Neural progenitor cell (in vitro differentiated cells): Measurements from ENCODE around the gene CXCL17. TPM values are rescaled to one million over a fixed set of nuclear protein-coding genes. Genes with fewer than 3 reads are reported as not detected.
A peak's percentile ranks its signal among the peaks of the same experiment; 100 is the strongest.

ENCODE experiments used
- DNase-seq: peaks from one replicate; pipeline ENCODE4 v3.0.0-alpha.2; 2016; ENCODE audit warnings: low spot score
- H2AFZ ChIP-seq: fragments of 200-600 bp; sonication (generic); replicated peaks from 2 replicates; pipeline ENCODE4 v1.6.1; 2016; ENCODE audit warnings: antibody characterized with exemption
- H3F3A ChIP-seq: fragments of 200-600 bp; sonication (generic); 2 replicates; pipeline ENCODE4 v1.6.1; 2016; ENCODE audit warnings: antibody characterized with exemption, low read depth
- H3K27ac ChIP-seq: fragments of 200-600 bp; sonication (generic); 2 replicates; pipeline ENCODE4 v1.5.1; 2016; ENCODE audit warnings: mild to moderate bottlenecking
- H3K27me3 ChIP-seq: fragments of 200-600 bp; sonication (generic); 2 replicates; pipeline ENCODE4 v1.6.1; 2016; ENCODE audit warnings: mild to moderate bottlenecking, moderate library complexity
- H3K36me3 ChIP-seq: fragments of 200-600 bp; sonication (generic); 2 replicates; pipeline ENCODE4 v1.5.1; 2016
- H3K4me1 ChIP-seq: fragments of 200-600 bp; sonication (generic); 2 replicates; pipeline ENCODE4 v1.6.1; 2016; ENCODE audit warnings: mixed run types
- H3K4me2 ChIP-seq: fragments of 200-600 bp; sonication (generic); 2 replicates; pipeline ENCODE4 v1.6.1; 2016
- H3K4me3 ChIP-seq: fragments of 200-600 bp; sonication (generic); 2 replicates; pipeline ENCODE4 v1.5.1; 2016
- H3K79me2 ChIP-seq: fragments of 200-600 bp; sonication (generic); 2 replicates; pipeline ENCODE4 v1.6.1; 2016; ENCODE audit warnings: low read depth
- H3K9ac ChIP-seq: fragments of 200-600 bp; sonication (generic); 2 replicates; pipeline ENCODE4 v1.6.1; 2016
- H3K9me3 ChIP-seq: fragments of 200-600 bp; sonication (generic); 2 replicates; pipeline ENCODE4 v1.5.1; 2016; ENCODE audit warnings: low read depth
- H4K20me1 ChIP-seq: fragments of 200-600 bp; sonication (generic); 2 replicates; pipeline ENCODE4 v1.6.1; 2016; ENCODE audit warnings: low read depth
- H3K27ac Mint-ChIP-seq: 3 replicates; pipeline ENCODE4 v1.8.0; 2021; ENCODE audit warnings: mixed read lengths
- H3K27me3 Mint-ChIP-seq: 2 replicates; pipeline ENCODE4 v1.8.0; 2022; ENCODE audit warnings: low read depth, mild to moderate bottlenecking, inconsistent platforms, moderate library complexity, mixed read lengths; ENCODE audit not compliant: insufficient read depth
- H3K36me3 Mint-ChIP-seq: 3 replicates; pipeline ENCODE4 v1.8.0; 2021; ENCODE audit warnings: mixed read lengths
- H3K4me1 Mint-ChIP-seq: 3 replicates; pipeline ENCODE4 v1.8.0; 2021; ENCODE audit warnings: mixed read lengths
- H3K4me3 Mint-ChIP-seq: 3 replicates; pipeline ENCODE4 v1.8.0; 2021; ENCODE audit warnings: mild to moderate bottlenecking, moderate library complexity, mixed read lengths
- H3K9me3 Mint-ChIP-seq: 3 replicates; pipeline ENCODE4 v1.8.0; 2020; ENCODE audit warnings: mixed read lengths
- EZH2 ChIP-seq: fragments of 200-600 bp; sonication (generic); IDR thresholded peaks from 2 replicates; pipeline ENCODE4 v1.6.1; 2017; ENCODE audit warnings: antibody characterized with exemption, mild to moderate bottlenecking, moderate library complexity
- EZH2phosphoT487 ChIP-seq: fragments of 200-600 bp; sonication (generic); IDR thresholded peaks from 2 replicates; pipeline ENCODE4 v1.6.1; 2017; ENCODE audit warnings: antibody characterized with exemption
- total RNA-seq: library from RNA; depleted of rRNA; stranded (reverse); fragments of >200 nt; gene quantifications from 2 replicates; pipeline ENCODE4 v1.2.3, GENCODE V29; 2015; ENCODE audit warnings: low replicate concordance
- TF ChIP-seq, protein P1 (sequence below): fragments of 200-600 bp; sonication (generic); IDR thresholded peaks from 2 replicates; pipeline ENCODE4 v1.5.1; 2017; ENCODE audit warnings: antibody characterized with exemption, mild to moderate bottlenecking

The CXCL17 gene
- total RNA-seq, 1 donor from 2014 or later = not detected

- Histone ChIP-seq H3K9me3 (no peaks in the 10 kb centered on the region), H3K4me3 (no peak overlapping the region), H3F3A (peaks cover 45% of the 10 kb centered on the region), H3K4me2 (no peak overlapping the region), H3K27me3 (peaks cover 45% of the 10 kb centered on the region), H2AFZ (no peak overlapping the region), H3K9ac (no peak overlapping the region), H3K79me2 (no peaks in the 10 kb centered on the region), H3K27ac (no peak overlapping the region), H4K20me1 (peaks cover 27% of the 10 kb centered on the region), H3K4me1 (peaks cover 30% of the 10 kb centered on the region), H3K36me3 (no peaks in the 10 kb centered on the region)
- Mint-ChIP-seq H3K36me3 (no peaks in the 10 kb centered on the region), H3K4me3 (no peak overlapping the region), H3K27ac (no peak overlapping the region), H3K4me1 (peaks cover 23% of the 10 kb centered on the region), H3K27me3 (peaks cover 8% of the 10 kb centered on the region), H3K9me3 (no peaks in the 10 kb centered on the region)
- TF ChIP-seq, protein P1, sequence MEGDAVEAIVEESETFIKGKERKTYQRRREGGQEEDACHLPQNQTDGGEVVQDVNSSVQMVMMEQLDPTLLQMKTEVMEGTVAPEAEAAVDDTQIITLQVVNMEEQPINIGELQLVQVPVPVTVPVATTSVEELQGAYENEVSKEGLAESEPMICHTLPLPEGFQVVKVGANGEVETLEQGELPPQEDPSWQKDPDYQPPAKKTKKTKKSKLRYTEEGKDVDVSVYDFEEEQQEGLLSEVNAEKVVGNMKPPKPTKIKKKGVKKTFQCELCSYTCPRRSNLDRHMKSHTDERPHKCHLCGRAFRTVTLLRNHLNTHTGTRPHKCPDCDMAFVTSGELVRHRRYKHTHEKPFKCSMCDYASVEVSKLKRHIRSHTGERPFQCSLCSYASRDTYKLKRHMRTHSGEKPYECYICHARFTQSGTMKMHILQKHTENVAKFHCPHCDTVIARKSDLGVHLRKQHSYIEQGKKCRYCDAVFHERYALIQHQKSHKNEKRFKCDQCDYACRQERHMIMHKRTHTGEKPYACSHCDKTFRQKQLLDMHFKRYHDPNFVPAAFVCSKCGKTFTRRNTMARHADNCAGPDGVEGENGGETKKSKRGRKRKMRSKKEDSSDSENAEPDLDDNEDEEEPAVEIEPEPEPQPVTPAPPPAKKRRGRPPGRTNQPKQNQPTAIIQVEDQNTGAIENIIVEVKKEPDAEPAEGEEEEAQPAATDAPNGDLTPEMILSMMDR = no peak
- TF ChIP-seq EZH2 (no peak), EZH2phosphoT487 (no peak)
- no peak for DNase-seq
Observed at GRCh38 chr19:42426643-42427042, 16.1 kb downstream of the CXCL17 start.

GRCh38 chr19:42424712-42425131 is 18.0 kb downstream of the CXCL17 start:
- peak; percentile 50 for DNase-seq

DNA sequence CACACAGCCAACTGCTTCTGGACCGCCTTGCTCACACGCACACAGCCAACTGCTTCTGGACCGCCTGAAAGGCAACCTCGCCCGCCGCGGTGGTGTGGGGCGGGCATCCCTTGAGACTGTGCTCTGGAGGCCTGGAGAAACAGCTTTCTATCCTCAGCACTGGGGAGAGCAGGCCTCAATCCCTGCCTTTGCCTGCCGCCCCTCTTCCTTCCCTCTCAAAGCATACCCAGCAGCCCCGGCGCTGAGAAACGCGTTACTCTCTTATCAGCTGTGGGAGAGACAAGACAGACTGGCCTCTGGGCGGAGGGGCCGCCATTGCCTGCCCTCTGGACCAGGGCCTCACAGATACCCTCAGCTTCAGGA is 18.4 kb downstream of the CXCL17 start:
- Histone ChIP-seq H3K9me3 (no peaks in the 10 kb centered on the region), H3K27ac (no peak overlapping the region), H3K4me3 (no peak overlapping the region), H3K27me3 (peaks cover 54% of the 10 kb centered on the region), H4K20me1 (peaks cover 50% of the 10 kb centered on the region), H3F3A (peaks cover 46% of the 10 kb centered on the region), H3K9ac (no peak overlapping the region), H3K79me2 (no peaks in the 10 kb centered on the region), H3K36me3 (no peaks in the 10 kb centered on the region), H3K4me2 (no peak overlapping the region), H2AFZ (no peak overlapping the region), H3K4me1 (peaks cover 30% of the 10 kb centered on the region)
- H3K9me3 Mint-ChIP-seq = no peaks in the 10 kb centered on the region
- H3K36me3 Mint-ChIP-seq = no peaks in the 10 kb centered on the region
- TF ChIP-seq, protein P1 = no peak
- no peak for TF ChIP-seq EZH2phosphoT487
- no peak for TF ChIP-seq EZH2
- no peak overlapping the region for H3K27ac Mint-ChIP-seq
- H3K4me3 Mint-ChIP-seq = peak overlapping the region; percentile 94
- DNase-seq = no peak
- peaks cover 28% of the 10 kb centered on the region for H3K4me1 Mint-ChIP-seq
- peaks cover 10% of the 10 kb centered on the region for H3K27me3 Mint-ChIP-seq

More at GRCh38 chr19:42424712-42425131, 18.0 kb downstream of the CXCL17 start:
- no peak overlapping the region for H3K4me2 ChIP-seq
- Mint-ChIP-seq H3K4me3 (peak overlapping the region; percentile 94), H3K27me3 (peaks cover 10% of the 10 kb centered on the region), H3K36me3 (no peaks in the 10 kb centered on the region), H3K9me3 (no peaks in the 10 kb centered on the region), H3K27ac (no peak overlapping the region), H3K4me1 (peaks cover 28% of the 10 kb centered on the region)
- no peak overlapping the region for H3K27ac ChIP-seq
- peaks cover 30% of the 10 kb centered on the region for H3K4me1 ChIP-seq
- no peak overlapping the region for H3K9ac ChIP-seq
- H3K27me3 ChIP-seq = peaks cover 54% of the 10 kb centered on the region
- no peak overlapping the region for H3K4me3 ChIP-seq
- H4K20me1 ChIP-seq = peaks cover 46% of the 10 kb centered on the region
- H3K79me2 ChIP-seq = no peaks in the 10 kb centered on the region
- no peak overlapping the region for H2AFZ ChIP-seq
- H3K36me3 ChIP-seq = no peaks in the 10 kb centered on the region
- TF ChIP-seq EZH2phosphoT487 (no peak), EZH2 (no peak)
- TF ChIP-seq, protein P1 = peak; percentile 50
- no peaks in the 10 kb centered on the region for H3K9me3 ChIP-seq
- H3F3A ChIP-seq = peaks cover 46% of the 10 kb centered on the region
